ENCODE data around the gene HSD17B10. TPM values are rescaled to one million over a fixed set of nuclear protein-coding genes. Genes with fewer than 3 reads are reported as not detected.
"Not testable (repeated sequence)": the region's sequence is repeated elsewhere in the genome, so short reads cannot be mapped to it uniquely, and the experiment has no call there.

The HSD17B10 gene
- total and polyA plus RNA-seq, 12 donors: 43.9 to 212 (median 105) TPM

DNA sequence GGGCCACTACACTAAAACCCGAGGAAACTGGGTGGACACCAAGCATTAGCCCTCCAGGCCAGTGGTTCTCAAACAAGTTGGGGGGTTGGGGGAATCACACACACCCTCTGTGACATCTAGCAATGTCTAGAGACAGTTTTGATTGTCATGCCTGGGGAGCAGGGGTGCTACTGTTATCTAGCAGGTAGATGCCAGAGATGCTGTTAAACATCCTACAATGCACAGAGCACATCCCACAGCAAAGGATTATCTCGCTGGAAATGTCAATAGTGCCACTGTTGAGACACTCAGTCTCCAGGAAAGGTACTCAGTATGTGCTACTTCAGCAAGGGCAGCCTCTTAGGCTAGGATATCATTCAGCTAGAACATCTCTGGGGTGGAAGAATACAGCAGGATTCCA lies 13.0 kb downstream of the HSD17B10 start:
- peak overlapping the region in 9 of 10 donors; percentile 50 to 83 (median 71) for H3K4me3 ChIP-seq
- intact Hi-C loops (cut with DNase I): loop anchor here in 1 of 10 donors (10.0 kb wide), 1 partner anchor 196 kb away; the partner anchor contains the start of gene KDM5C
- peaks cover 0 to 29% (median 14%) of the 10 kb centered on the region in 9 donors for H3K4me1 ChIP-seq
- TF ChIP-seq, protein P1, sequence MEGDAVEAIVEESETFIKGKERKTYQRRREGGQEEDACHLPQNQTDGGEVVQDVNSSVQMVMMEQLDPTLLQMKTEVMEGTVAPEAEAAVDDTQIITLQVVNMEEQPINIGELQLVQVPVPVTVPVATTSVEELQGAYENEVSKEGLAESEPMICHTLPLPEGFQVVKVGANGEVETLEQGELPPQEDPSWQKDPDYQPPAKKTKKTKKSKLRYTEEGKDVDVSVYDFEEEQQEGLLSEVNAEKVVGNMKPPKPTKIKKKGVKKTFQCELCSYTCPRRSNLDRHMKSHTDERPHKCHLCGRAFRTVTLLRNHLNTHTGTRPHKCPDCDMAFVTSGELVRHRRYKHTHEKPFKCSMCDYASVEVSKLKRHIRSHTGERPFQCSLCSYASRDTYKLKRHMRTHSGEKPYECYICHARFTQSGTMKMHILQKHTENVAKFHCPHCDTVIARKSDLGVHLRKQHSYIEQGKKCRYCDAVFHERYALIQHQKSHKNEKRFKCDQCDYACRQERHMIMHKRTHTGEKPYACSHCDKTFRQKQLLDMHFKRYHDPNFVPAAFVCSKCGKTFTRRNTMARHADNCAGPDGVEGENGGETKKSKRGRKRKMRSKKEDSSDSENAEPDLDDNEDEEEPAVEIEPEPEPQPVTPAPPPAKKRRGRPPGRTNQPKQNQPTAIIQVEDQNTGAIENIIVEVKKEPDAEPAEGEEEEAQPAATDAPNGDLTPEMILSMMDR (IDR thresholded peaks at IDR 0.05): no peak
- DNase-seq (no peak), ATAC-seq (no peak)
- H3K27me3 ChIP-seq: no peaks in the 10 kb centered on the region
- WGBS, 2 donors: 33 to 37% methylated on average over 2 of the region's 2 CpGs
- H3K27ac ChIP-seq: no peak overlapping the region
- H3K9me3 ChIP-seq: no peaks in the 10 kb centered on the region
- peaks cover 0 to 17% (median 0%) of the 10 kb centered on the region in 9 donors for H3K36me3 ChIP-seq

DNA sequence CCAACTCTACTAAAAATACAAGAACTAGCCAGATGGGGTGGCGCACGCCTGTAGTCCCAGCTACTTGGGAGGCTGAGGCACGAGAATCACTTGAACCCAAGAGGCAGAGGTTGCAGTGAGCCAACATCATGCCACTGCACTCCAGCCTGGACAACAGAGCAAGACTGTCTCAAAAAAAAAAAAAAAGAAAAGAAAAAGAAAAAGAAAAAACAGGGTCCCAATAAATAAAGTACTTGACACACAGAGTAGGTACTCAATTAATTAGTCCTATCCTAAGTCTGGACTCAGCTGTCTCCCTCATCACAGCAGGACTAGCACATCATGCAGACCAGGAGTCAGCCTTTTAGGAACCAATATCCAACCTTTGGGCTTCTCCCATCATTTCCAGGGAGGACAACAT lies 13.8 kb downstream of the HSD17B10 start:
- WGBS, 2 donors: 89 to 96% methylated on average over 3 of the region's 3 CpGs
- not testable (repeated sequence) for H3K9me3 ChIP-seq, H3K27ac ChIP-seq, H3K4me3 ChIP-seq, H3K27me3 ChIP-seq, DNase-seq, ATAC-seq
- intact Hi-C loops (cut with DNase I): loop anchor here in 1 of 10 donors (10.0 kb wide), 1 partner anchor 196 kb away; the partner anchor contains the start of gene KDM5C
- peaks cover 0 to 29% (median 14%) of the 10 kb centered on the region in 9 donors for H3K4me1 ChIP-seq
- peaks cover 0 to 17% (median 0%) of the 10 kb centered on the region in 9 donors for H3K36me3 ChIP-seq

DNA sequence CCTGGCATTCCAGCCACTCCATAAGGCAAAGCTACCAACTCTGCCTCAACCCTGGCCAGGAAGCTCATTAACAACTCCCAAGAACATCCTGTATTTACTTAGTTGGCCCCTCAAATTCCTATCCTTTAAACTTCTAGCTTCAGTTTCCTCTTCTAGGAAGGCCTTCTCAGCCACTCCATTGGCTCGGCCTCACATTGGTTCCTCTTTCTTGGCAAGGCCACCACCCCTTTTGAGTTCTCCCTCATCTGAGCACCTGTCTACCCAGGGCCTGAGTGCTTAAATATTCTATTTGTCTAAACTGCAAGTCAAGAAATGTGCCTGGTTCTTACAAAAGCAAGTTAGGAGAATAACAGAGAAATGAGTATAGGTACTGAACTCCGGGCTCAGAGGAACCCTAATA lies 21.7 kb downstream of the HSD17B10 start:
- H3K27ac ChIP-seq: no peak overlapping the region
- 95 to 100% methylated on average over 2 of the region's 2 CpGs for WGBS, 2 donors
- H3K36me3 ChIP-seq: peaks cover 0 to 88% (median 12%) of the 10 kb centered on the region in 9 donors
- H3K9me3 ChIP-seq: no peaks in the 10 kb centered on the region
- intact Hi-C loops (cut with DNase I): loop anchor here in 1 of 10 donors (10.0 kb wide), 1 partner anchor 62 kb away; no protein-coding TSS in a partner anchor
- no peaks in the 10 kb centered on the region for H3K27me3 ChIP-seq
- TF ChIP-seq, protein P1 (IDR thresholded peaks at IDR 0.05): no peak
- ATAC-seq (no peak), DNase-seq (no peak)
- H3K4me3 ChIP-seq: no peak overlapping the region
- H3K4me1 ChIP-seq: no peaks in the 10 kb centered on the region

DNA sequence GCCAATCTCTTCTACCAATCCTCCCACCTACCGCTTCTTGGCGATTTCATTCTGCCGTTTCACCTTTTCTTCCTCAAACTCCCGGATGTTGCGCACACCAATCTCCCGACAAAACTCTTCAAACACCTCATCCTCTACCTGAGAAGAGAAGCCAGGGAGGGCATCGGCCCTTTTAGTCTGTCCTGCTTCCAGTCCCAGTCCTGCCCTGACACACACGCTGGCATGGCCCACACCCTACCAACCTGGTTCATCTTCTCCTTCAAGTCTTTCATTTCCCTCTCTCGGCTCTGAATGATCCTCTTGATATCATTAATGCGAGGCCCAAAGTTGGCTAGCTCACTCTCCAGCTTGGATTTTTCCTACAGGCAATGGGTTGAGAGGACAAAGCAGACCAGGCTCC lies 30.6 kb downstream of the HSD17B10 start:
- no peaks in the 10 kb centered on the region for H3K9me3 ChIP-seq
- no peaks in the 10 kb centered on the region for H3K27me3 ChIP-seq
- no peak overlapping the region for H3K4me3 ChIP-seq
- H3K27ac ChIP-seq: no peak overlapping the region
- peaks cover 0 to 99% (median 12%) of the 10 kb centered on the region in 9 donors for H3K36me3 ChIP-seq
- intact Hi-C loops (cut with DNase I): no loop called here
- TF ChIP-seq, protein P1 (IDR thresholded peaks at IDR 0.05): no peak
- WGBS, 2 donors: 96 to 97% methylated on average over 10 of the region's 10 CpGs
- ATAC-seq: no peak
- no peaks in the 10 kb centered on the region for H3K4me1 ChIP-seq
- no peak for DNase-seq

DNA sequence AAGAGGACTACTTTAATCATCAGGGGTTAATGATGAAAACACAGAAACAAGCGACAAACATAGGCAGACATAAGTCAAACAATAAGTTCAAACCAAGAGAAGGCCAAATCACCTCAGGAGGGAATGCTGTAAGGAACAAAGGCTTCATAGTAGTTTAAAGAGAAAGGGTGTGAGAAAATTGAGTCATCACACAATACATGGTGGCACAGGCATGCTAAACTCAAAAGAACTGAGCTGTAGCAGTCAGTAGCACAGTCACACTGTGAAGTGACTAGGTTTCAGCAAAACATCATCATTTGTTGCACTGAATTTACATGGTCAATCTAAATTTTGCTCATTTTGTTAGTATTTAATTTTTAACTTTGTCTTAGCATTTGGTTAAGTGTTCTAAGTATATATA lies 36.0 kb downstream of the HSD17B10 start:
- Histone ChIP-seq H3K27me3 (no peaks in the 10 kb centered on the region), H3K9me3 (no peaks in the 10 kb centered on the region), H3K36me3 (peaks cover 0 to 99% (median 0%) of the 10 kb centered on the region in 9 donors), H3K4me1 (no peaks in the 10 kb centered on the region), H3K27ac (no peak overlapping the region), H3K4me3 (no peak overlapping the region)
- no peak for ATAC-seq
- TF ChIP-seq, protein P1 (IDR thresholded peaks at IDR 0.05): no peak
- intact Hi-C loops (cut with DNase I): no loop called here
- DNase-seq: no peak
- WGBS, 2 donors: 89 to 97% methylated on average over 1 of the region's 1 CpG
